ENCODE measurements around the gene KLK14.

KLK14 gene

DNA sequence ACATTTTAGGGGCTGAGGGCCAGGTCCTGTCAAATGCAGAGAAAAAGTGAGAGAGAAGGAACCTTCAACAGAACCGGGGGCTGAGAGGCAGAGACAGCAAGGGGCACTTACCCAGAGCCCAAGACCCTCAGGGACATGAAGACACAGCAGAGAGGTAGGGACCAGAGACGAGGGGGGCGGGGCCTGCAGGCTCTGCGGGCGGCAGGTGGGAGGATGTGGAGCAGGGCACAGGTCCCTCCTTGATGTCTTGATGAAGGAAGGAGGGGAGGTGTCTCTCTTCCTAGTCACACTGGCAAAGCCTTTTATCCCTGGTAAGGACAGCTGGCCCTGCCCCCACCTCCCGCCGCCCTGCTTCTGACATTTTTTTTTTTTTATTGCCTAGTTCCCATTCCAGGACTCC, at the start of gene KLK14:
KLK14 (minus strand) TSS at position 277 of the 400 bp plus-strand sequence; CDS start at position 4, 273 bp downstream.
- TF ChIP-seq POLR2A (IDR thresholded peaks at IDR 0.05; ENCODE audit: low read length) (no peak), GATA1 (IDR thresholded peaks at IDR 0.05; ENCODE audit: low read depth, low read length) (no peak)
- DNase-seq, result no peak

DNA sequence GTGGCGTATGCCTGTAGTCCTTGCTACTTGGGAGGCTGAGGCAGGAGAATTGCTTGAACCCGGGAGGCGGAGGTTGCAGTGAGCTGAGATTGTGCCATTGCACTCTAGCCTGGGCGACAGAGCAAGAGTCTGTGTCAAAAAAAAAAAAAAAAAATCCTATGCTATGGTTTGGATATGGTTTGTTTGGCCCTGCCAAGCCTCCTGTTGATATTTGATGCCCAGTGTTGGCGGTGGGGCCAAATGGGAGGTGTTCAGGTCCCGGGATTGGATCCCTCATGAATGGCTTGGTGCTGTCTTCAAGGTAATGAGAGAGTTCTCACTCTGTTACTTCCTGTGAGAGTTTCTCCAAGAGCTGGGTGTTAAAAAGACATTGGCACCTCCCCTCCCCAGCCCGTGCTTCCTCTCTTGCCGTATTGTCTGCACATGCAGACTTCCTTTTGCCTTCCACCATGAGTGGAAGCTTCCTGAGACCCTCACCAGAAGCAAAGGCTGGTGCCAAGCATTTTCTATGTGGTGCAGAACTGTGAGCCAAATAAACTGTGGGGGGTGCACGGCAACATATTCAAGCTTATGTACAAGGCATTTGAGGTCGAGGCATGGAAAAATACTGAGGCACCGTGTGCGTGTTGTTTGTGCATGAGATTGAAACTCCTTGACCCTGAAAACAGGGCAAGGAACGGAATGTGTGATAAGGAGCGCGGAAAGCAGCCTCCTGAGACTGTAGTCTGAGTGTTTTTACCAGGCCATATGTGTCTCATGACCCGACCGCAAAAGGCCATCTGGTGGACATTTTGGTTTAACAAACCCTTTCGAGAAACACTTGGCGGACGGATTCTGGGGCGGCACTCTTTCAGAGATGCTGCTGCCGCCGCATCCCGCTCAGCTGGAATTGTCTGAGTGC, 49.3 kb upstream of the KLK14 start:
- peak; percentile 26 to 46 for DNase-seq
- TF ChIP-seq POLR2A (IDR thresholded peaks at IDR 0.05; ENCODE audit: low read length), result no peak
- no peak for TF ChIP-seq GATA1 (IDR thresholded peaks at IDR 0.05; ENCODE audit: low read depth, low read length)

GRCh38 chr19:51129716-51130115, 47.0 kb upstream of the KLK14 start:
- no peak for DNase-seq
- TF ChIP-seq POLR2A (IDR thresholded peaks at IDR 0.05; ENCODE audit: low read length) (no peak), GATA1 (IDR thresholded peaks at IDR 0.05; ENCODE audit: low read depth, low read length) (no peak)

- TF ChIP-seq POLR2A (IDR thresholded peaks at IDR 0.05; ENCODE audit: low read length) (no peak), GATA1 (IDR thresholded peaks at IDR 0.05; ENCODE audit: low read depth, low read length) (no peak)
- no peak for DNase-seq
Observed at GRCh38 chr19:51128227-51128626, 45.5 kb upstream of the KLK14 start.

- no peak for DNase-seq
- no peak for TF ChIP-seq GATA1 (IDR thresholded peaks at IDR 0.05; ENCODE audit: low read depth, low read length)
- TF ChIP-seq POLR2A (IDR thresholded peaks at IDR 0.05; ENCODE audit: low read length), result no peak
Observed at GRCh38 chr19:51127755-51128154, 45.1 kb upstream of the KLK14 start.

DNA sequence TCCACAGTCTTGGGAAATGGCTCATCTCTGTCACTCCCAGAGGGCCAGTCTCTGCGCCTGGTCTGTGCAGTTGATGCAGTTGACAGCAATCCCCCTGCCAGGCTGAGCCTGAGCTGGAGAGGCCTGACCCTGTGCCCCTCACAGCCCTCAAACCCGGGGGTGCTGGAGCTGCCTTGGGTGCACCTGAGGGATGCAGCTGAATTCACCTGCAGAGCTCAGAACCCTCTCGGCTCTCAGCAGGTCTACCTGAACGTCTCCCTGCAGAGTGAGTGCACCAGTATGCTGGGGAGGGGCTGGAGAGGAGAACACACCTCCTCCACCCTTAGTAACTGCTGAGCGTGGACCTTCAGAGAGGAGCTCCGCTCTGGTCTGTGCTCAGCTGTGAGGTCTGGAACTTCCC, 44.3 kb upstream of the KLK14 start:
- no peak for DNase-seq
- no peak for TF ChIP-seq POLR2A (IDR thresholded peaks at IDR 0.05; ENCODE audit: low read length)
- TF ChIP-seq GATA1 (IDR thresholded peaks at IDR 0.05; ENCODE audit: low read depth, low read length), result no peak

DNA sequence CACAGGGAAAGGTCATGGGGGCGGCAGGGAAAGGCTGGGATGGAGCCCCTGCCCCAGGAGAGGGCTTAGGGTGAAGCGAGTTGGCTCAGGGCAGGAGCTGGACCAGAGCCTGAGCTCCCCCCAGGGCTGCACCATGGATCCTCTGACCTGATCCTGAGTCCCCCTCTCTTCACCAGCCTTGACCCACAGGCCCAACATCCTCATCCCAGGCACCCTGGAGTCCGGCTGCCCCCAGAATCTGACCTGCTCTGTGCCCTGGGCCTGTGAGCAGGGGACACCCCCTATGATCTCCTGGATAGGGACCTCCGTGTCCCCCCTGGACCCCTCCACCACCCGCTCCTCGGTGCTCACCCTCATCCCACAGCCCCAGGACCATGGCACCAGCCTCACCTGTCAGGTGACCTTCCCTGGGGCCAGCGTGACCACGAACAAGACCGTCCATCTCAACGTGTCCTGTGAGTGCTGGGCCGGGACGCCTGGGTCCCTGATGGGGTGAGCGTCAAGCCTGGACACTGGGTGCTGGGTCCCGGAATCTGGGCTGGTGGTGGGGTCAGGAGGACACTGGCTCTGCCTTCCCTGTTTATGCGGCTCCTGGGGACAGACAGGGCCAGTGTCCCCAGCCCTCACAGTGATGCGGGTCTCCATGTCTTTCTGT, 42.9 kb upstream of the KLK14 start:
- no peak for DNase-seq
- TF ChIP-seq GATA1 (IDR thresholded peaks at IDR 0.05; ENCODE audit: low read depth, low read length) (no peak), POLR2A (IDR thresholded peaks at IDR 0.05; ENCODE audit: low read length) (no peak)

- TF ChIP-seq GATA1 (IDR thresholded peaks at IDR 0.05; ENCODE audit: low read depth, low read length) (no peak), POLR2A (IDR thresholded peaks at IDR 0.05; ENCODE audit: low read length) (no peak)
- no peak for DNase-seq
Observed at GRCh38 chr19:51124729-51125128, 42.0 kb upstream of the KLK14 start, which contains the start of gene SIGLEC9. SIGLEC9 (plus strand) TSS chr19:51124906; CDS start chr19:51124975, 69 bp downstream.

- DNase-seq, result no peak
- TF ChIP-seq GATA1 (IDR thresholded peaks at IDR 0.05; ENCODE audit: low read depth, low read length) (no peak), POLR2A (IDR thresholded peaks at IDR 0.05; ENCODE audit: low read length) (no peak)
Observed at GRCh38 chr19:51124216-51124615, 41.5 kb upstream of the KLK14 start.

GRCh38 chr19:51123802-51124201, 41.1 kb upstream of the KLK14 start:
- no peak for TF ChIP-seq GATA1 (IDR thresholded peaks at IDR 0.05; ENCODE audit: low read depth, low read length)
- no peak for TF ChIP-seq POLR2A (IDR thresholded peaks at IDR 0.05; ENCODE audit: low read length)
- DNase-seq, result no peak

DNA sequence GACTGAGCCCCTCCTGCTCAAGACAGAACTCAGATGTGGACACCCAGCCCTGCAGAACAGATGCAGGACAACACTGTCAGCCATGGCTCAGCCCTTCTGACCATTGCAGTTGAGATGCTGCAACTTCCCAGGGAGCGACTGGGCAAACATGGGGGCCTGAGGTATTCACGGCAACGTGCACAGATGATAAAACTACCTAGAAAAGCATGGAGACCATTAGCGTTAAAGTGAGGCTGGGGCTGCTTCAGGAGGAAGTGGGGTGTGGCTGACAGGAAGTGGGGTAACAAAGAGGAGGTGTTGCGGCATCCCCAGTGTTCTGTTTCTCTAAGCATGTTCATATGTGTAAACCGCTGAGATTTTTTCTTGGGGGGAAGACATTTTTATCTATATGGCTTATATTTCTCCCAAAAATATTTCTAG, 40.7 kb upstream of the KLK14 start:
- DNase-seq, result no peak
- no peak for TF ChIP-seq GATA1 (IDR thresholded peaks at IDR 0.05; ENCODE audit: low read depth, low read length)
- no peak for TF ChIP-seq POLR2A (IDR thresholded peaks at IDR 0.05; ENCODE audit: low read length)

DNA sequence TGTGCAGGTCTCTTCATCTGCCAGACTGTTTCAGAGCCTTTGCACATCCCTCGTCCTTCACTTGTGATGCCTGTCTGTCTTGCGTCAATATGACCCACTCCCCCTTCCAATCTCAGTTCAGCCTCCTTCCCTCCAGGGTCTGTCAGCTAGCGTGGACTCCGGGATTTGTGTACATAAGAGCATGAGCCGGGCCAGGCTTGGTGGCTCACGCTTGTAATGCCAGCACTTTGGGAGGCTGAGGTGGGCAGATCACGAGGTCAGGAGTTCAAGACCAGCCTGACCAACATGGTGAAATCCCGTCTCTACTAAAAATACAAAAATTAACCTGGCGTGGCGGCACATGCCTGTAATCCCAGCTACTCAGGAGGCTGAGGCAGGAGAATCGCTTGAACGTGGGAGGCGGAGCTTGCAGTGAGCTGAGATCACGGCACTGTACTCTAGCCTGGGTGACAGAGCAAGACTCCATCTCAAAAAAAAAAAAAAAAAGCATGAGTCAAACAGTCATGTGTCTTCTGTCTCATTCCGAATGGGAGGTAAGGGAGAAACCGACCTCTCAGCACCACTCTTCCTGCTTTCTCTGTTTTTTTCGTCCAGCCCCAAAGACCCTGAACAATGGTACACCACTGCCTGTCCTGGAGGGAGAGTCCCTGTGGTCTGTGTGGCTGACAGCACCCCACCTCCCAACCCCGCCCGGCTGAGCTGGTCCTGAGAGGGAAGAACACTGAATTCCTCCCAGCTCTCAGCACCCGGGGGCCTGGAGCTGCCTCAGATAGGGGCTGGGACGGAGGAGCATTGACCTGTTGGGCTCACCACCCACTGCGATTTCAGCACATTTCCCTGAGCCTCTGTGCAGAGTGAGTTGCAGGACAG, 39.7 kb upstream of the KLK14 start:
- TF ChIP-seq POLR2A (IDR thresholded peaks at IDR 0.05; ENCODE audit: low read length), result no peak
- TF ChIP-seq GATA1 (IDR thresholded peaks at IDR 0.05; ENCODE audit: low read depth, low read length), result no peak
- DNase-seq, result no peak

DNA sequence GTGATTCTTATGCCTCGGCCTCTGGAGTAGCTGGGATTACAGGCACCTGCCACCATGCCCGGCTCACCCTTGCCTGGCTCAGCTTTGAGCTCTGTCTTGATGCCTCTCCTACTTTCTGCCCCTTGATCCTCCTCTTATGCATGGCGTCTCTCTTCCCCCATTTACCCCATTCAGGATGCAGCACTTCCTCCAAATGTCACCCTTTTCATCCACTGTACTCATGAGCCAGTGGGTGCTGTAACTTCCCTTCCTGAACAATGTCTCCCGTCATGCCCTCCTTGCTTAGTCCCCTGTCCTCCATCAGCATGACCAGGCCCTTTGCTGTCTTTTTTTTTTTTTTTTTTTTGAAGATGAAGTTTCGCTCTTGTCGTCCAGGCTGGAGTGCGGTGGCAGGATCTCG, 38.6 kb upstream of the KLK14 start:
- no peak for DNase-seq

GRCh38 chr19:51120160-51120559, 37.5 kb upstream of the KLK14 start:
- DNase-seq, result no peak
- TF ChIP-seq GATA1 (IDR thresholded peaks at IDR 0.05; ENCODE audit: low read depth, low read length) (no peak), POLR2A (IDR thresholded peaks at IDR 0.05; ENCODE audit: low read length) (no peak)

More for the DNA sequence above, 38.6 kb upstream of the KLK14 start:
- TF ChIP-seq POLR2A (IDR thresholded peaks at IDR 0.05; ENCODE audit: low read length) (no peak), GATA1 (IDR thresholded peaks at IDR 0.05; ENCODE audit: low read depth, low read length) (no peak)
